Measurements from ENCODE around the gene NSL1.

Gene NSL1

GRCh38 chr1:212777151-212777550 is 14.4 kb downstream of the NSL1 start:
- H2AFZ ChIP-seq, result no peak overlapping the region
- H3K4me1 ChIP-seq, result no peaks in the 10 kb centered on the region
- H3K9me3 ChIP-seq (ENCODE audit: control insufficient read depth, low read length), result no peaks in the 10 kb centered on the region
- no peaks in the 10 kb centered on the region for H3K36me3 ChIP-seq (ENCODE audit: control insufficient read depth, insufficient read depth, low read length)
- H3K79me2 ChIP-seq, result no peaks in the 10 kb centered on the region
- TF ChIP-seq, protein P1, sequence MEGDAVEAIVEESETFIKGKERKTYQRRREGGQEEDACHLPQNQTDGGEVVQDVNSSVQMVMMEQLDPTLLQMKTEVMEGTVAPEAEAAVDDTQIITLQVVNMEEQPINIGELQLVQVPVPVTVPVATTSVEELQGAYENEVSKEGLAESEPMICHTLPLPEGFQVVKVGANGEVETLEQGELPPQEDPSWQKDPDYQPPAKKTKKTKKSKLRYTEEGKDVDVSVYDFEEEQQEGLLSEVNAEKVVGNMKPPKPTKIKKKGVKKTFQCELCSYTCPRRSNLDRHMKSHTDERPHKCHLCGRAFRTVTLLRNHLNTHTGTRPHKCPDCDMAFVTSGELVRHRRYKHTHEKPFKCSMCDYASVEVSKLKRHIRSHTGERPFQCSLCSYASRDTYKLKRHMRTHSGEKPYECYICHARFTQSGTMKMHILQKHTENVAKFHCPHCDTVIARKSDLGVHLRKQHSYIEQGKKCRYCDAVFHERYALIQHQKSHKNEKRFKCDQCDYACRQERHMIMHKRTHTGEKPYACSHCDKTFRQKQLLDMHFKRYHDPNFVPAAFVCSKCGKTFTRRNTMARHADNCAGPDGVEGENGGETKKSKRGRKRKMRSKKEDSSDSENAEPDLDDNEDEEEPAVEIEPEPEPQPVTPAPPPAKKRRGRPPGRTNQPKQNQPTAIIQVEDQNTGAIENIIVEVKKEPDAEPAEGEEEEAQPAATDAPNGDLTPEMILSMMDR (IDR thresholded peaks at IDR 0.05), result no peak
- no peak overlapping the region for H3K9ac ChIP-seq
- H3K27ac ChIP-seq, result no peak overlapping the region
- no peaks in the 10 kb centered on the region for H3K27me3 ChIP-seq (ENCODE audit: control insufficient read depth, insufficient read depth, low read length)
- H3K4me3 ChIP-seq (ENCODE audit: low read depth, low read length), result no peak overlapping the region
- H3K4me2 ChIP-seq (ENCODE audit: low read length), result no peak overlapping the region

DNA sequence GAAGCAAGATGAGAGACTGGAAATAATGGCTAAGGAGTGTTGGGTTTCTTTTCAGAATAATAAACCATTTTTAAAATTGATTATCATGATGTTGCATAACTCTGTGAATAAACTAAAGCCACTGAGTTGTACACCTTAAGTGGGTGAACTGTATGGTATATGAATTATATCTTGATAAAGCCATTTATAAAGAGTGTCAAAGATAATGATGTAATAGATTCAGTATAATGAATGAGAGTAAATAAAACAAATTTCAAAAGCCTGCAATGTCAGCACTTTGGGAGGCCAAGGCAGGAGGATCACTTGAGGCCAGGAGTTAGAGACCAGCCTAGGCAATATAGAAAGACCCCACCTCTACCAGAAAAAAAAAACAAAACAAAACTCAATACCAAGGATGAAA is 16.3 kb downstream of the NSL1 start:
- no peaks in the 10 kb centered on the region for H3K4me1 ChIP-seq
- no peak overlapping the region for H3K27ac ChIP-seq
- no peak overlapping the region for H2AFZ ChIP-seq
- H3K9ac ChIP-seq, result no peak overlapping the region
- no peaks in the 10 kb centered on the region for H3K79me2 ChIP-seq
- no peak overlapping the region for H3K4me2 ChIP-seq (ENCODE audit: low read length)
- H3K27me3 ChIP-seq (ENCODE audit: control insufficient read depth, insufficient read depth, low read length), result no peaks in the 10 kb centered on the region
- no peaks in the 10 kb centered on the region for H3K36me3 ChIP-seq (ENCODE audit: control insufficient read depth, insufficient read depth, low read length)
- no peak overlapping the region for H3K4me3 ChIP-seq (ENCODE audit: low read depth, low read length)
- TF ChIP-seq, protein P1 (IDR thresholded peaks at IDR 0.05), result no peak
- no peaks in the 10 kb centered on the region for H3K9me3 ChIP-seq (ENCODE audit: control insufficient read depth, low read length)

DNA sequence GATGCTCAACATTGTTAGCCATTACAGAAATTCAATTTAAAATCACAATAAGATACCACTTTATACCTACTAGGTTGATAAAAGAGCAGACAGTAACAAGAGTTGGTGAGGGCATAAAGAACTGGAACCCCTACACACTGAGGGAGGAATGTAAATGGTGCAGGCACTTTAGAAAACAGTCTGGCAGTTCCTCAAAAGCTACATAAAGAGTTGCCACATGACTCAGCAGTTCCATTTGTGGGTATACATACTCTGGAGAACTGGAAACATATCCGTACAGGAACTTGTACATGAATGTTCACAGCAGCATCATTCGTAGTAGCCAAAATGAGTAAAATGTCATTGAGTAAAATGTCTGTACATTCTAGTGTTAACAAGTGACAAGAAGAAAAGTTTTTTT is 17.0 kb downstream of the NSL1 start:
- H3K36me3 ChIP-seq (ENCODE audit: control insufficient read depth, insufficient read depth, low read length), result no peaks in the 10 kb centered on the region

DNA sequence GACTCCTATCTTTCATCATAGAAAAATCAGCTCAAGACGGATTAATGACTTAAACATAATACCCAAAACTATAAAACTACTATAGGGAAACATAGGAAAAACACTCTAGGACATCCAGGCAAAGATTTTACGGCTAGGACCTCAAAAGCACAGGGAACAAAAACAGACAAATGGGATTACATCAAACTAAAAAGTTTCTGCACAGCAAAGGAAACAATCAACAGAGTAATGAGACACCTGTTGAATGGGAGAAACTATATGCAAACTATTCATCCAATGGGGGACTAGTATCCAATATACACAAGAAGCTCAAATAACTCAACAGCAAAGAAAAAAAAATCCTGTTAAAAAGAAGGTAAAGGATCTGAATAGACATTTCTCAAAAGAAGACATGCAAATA is 18.6 kb downstream of the NSL1 start:
- H3K36me3 ChIP-seq (ENCODE audit: control insufficient read depth, insufficient read depth, low read length), result no peaks in the 10 kb centered on the region
- TF ChIP-seq, protein P1 (IDR thresholded peaks at IDR 0.05), result no peak
- H3K9me3 ChIP-seq (ENCODE audit: control insufficient read depth, low read length), result no peaks in the 10 kb centered on the region
- H3K27ac ChIP-seq, result no peak overlapping the region
- no peaks in the 10 kb centered on the region for H3K4me1 ChIP-seq
- H3K4me3 ChIP-seq (ENCODE audit: low read depth, low read length), result no peak overlapping the region
- no peak overlapping the region for H3K4me2 ChIP-seq (ENCODE audit: low read length)
- H3K79me2 ChIP-seq, result no peaks in the 10 kb centered on the region
- no peak overlapping the region for H3K9ac ChIP-seq
- H2AFZ ChIP-seq, result no peak overlapping the region
- H3K27me3 ChIP-seq (ENCODE audit: control insufficient read depth, insufficient read depth, low read length), result no peaks in the 10 kb centered on the region

More for the DNA sequence above, 17.0 kb downstream of the NSL1 start:
- Histone ChIP-seq H3K4me2 (ENCODE audit: low read length) (no peak overlapping the region), H3K27ac (no peak overlapping the region), H3K27me3 (ENCODE audit: control insufficient read depth, insufficient read depth, low read length) (no peaks in the 10 kb centered on the region), H3K4me1 (no peaks in the 10 kb centered on the region), H3K9me3 (ENCODE audit: control insufficient read depth, low read length) (no peaks in the 10 kb centered on the region), H3K79me2 (no peaks in the 10 kb centered on the region), H3K4me3 (ENCODE audit: low read depth, low read length) (no peak overlapping the region), H2AFZ (no peak overlapping the region), H3K9ac (no peak overlapping the region)
- TF ChIP-seq, protein P1 (IDR thresholded peaks at IDR 0.05), result no peak

DNA sequence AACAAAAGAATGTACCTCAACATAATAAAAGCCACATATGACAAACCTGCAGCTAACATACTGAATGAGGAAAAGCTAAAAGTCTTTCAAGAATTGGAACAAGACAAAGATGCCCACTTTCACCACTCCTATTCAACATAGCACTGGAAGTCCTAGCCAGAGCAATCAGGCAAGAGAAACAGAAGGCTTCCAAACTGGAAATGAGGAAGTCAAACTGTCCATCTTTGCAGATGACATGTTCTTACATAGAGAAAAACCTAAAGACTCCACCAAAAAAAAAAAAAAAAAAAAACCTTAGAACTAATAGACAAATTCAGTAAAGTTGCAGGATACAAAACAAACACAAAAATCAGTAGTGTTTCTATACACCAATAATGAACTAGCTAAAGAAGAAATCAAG is 20.2 kb downstream of the NSL1 start:
- H3K4me1 ChIP-seq, result no peaks in the 10 kb centered on the region
- H2AFZ ChIP-seq, result no peak overlapping the region
- H3K4me3 ChIP-seq (ENCODE audit: low read depth, low read length), result no peak overlapping the region
- H3K27ac ChIP-seq, result no peak overlapping the region
- H3K9ac ChIP-seq, result no peak overlapping the region
- no peak overlapping the region for H3K4me2 ChIP-seq (ENCODE audit: low read length)
- no peaks in the 10 kb centered on the region for H3K9me3 ChIP-seq (ENCODE audit: control insufficient read depth, low read length)
- H3K79me2 ChIP-seq, result no peaks in the 10 kb centered on the region
- TF ChIP-seq, protein P1 (IDR thresholded peaks at IDR 0.05), result no peak
- no peaks in the 10 kb centered on the region for H3K27me3 ChIP-seq (ENCODE audit: control insufficient read depth, insufficient read depth, low read length)
- H3K36me3 ChIP-seq (ENCODE audit: control insufficient read depth, insufficient read depth, low read length), result no peaks in the 10 kb centered on the region
